Stimulated activated CD4-positive, alpha-beta T cell treated with anti-CD3 and anti-CD28 coated beads, Interleukin-2, amount 100 ng/mL, for 48 hours (primary cell): Measurements from ENCODE around the gene BCAS3.

ENCODE experiments used
- DNase-seq, 2 donors: peaks; one replicate each; pipeline ENCODE4 v3.0.0-alpha.2; 2020

BCAS3 gene

GRCh38 chr17:61331178-61331577 lies 653.5 kb downstream of the BCAS3 start:
- no peak for DNase-seq

GRCh38 chr17:61331886-61332285 lies 654.2 kb downstream of the BCAS3 start:
- DNase-seq = no peak

GRCh38 chr17:61333136-61333535 lies 655.5 kb downstream of the BCAS3 start:
- DNase-seq = no peak

- DNase-seq = no peak
Observed at GRCh38 chr17:61334673-61335072, 657.0 kb downstream of the BCAS3 start.

- no peak for DNase-seq
Observed at GRCh38 chr17:61335105-61335844, 657.6 kb downstream of the BCAS3 start.

GRCh38 chr17:61335845-61336655 lies 658.4 kb downstream of the BCAS3 start:
- DNase-seq = no peak

- no peak for DNase-seq
Observed at GRCh38 chr17:61337290-61337689, 659.6 kb downstream of the BCAS3 start.

GRCh38 chr17:61338000-61338798 lies 660.5 kb downstream of the BCAS3 start:
- DNase-seq = no peak

GRCh38 chr17:61338874-61339478 lies 661.3 kb downstream of the BCAS3 start:
- no peak for DNase-seq

GRCh38 chr17:61340431-61341209 lies 663.0 kb downstream of the BCAS3 start:
- DNase-seq = no peak

GRCh38 chr17:61343576-61343975 lies 665.9 kb downstream of the BCAS3 start:
- DNase-seq = no peak

GRCh38 chr17:61345061-61345460 lies 667.4 kb downstream of the BCAS3 start:
- DNase-seq = no peak

- no peak for DNase-seq
Observed at GRCh38 chr17:61345825-61346666, 668.4 kb downstream of the BCAS3 start.

- DNase-seq = no peak
Observed at GRCh38 chr17:61349350-61349749, 671.7 kb downstream of the BCAS3 start.

GRCh38 chr17:61351745-61352407 lies 674.2 kb downstream of the BCAS3 start:
- no peak for DNase-seq

- DNase-seq = no peak
Observed at GRCh38 chr17:61352408-61352770, 674.7 kb downstream of the BCAS3 start.

- no peak for DNase-seq
Observed at GRCh38 chr17:61352781-61353491, 675.3 kb downstream of the BCAS3 start.

- no peak for DNase-seq
Observed at GRCh38 chr17:61353615-61354014, 676.0 kb downstream of the BCAS3 start.

- no peak for DNase-seq
Observed at GRCh38 chr17:61354895-61355874, 677.5 kb downstream of the BCAS3 start.
